Stimulated activated CD4-positive, alpha-beta T cell treated with anti-CD3 and anti-CD28 coated beads, Interleukin-1b, Interleukin-23, amount 100 ng/mL, for 24 hours (primary cell): ENCODE results near the gene TPCN1.

Experiments
- DNase-seq, 4 experiments: peaks; one replicate each; pipeline ENCODE4 v3.0.0-alpha.2; 2020; ENCODE audit warnings: low read depth in 4 of 4, low spot score in 1 of 4

TPCN1 gene

DNA sequence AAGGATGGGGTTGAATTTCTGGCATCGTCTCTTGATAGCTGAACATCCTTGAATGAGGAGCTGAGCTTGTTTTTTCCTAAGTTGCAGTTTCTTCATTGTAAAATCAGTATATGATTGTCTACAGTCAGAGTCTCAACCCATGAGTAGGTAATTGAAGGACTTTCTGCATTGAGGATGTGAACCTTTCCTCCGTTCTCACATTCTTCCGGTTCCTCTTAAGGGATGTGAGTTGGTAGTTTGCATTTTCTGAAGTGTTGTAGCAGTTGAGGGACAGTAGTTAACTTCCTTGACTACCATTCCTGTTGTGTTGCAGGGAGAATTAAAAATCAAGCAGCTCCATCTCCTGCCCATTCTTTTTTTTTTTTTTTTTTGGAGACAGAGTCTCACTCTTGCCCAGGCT lies 19.1 kb downstream of the TPCN1 start:
- no peak for DNase-seq

DNA sequence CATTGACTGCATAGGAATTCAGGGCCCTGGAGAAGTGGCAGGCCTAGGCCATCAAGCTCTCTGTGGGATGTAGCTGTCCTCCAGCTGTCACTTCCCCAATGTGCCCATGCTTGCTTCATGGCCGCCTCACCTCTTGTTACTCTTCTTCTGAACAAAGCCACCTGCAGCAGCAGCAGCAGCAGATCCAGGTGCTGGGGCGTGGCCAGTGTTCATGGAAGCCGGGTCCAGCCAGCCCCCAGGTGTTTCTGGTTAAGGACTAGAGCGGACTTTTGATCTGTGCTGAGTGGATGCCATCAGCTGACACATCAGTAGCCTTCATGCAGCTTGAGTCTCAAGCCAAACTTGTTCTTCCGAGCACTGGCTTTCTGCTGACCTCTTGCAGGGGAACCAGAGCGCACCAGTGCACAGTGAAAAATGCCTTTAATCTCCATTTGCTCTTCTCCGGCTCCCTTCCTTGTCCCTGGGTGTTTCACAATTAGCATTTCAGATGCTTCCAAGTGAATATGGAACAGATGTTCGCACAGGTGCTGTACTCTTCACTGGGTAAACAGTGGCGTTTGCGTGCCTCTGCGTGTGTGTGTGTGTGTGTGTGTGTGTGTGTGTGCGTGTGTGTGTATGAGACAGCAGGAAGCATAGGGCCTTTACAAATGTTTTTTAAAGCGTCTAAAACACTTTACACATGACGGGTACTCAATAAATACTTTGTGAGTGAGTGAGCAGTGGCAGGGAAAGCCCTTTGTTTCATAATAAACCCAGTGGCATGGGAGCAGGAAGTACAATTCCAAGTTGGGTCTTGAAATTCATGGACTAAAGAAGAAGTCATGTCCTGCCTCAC lies 20.1 kb downstream of the TPCN1 start:
- DNase-seq, result no peak

DNA sequence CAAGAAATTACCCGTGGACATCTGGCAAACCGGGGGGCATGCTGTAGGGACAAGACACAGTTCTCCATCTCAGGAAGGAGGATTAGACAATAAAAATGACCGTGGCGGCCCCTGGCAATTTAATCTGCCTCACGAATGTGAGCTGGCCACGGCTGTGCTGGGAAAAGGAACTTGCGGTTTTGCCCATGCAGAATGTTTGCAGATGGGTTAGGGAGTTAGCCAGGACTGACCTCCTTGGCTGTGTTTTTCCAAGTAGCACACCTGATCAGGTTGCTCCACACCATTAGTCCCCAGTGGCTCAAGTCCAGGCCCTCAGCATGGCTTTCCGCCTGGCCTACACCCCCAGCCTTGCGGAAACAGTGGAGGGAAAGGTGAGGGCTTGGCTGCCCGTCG lies 20.8 kb downstream of the TPCN1 start:
- DNase-seq, result no peak

DNA sequence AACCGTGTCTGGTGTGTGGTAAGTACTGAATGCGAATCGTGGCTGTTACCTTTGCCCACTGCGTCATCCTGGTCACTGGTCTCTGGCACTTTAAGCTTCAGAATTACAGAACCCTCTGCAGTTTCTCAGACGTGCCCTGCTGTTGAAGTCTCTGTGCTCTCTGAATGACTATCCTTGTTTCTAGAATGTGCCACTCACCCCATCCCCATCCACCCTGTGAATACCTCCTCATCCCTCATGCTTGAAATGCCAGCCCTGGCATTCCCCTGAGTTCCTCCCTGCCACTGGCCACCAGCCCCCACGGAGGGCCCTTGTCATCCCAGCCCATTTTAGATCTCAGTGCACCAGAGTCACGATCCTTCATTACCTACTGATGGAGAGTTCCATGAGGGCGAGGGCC lies 21.3 kb downstream of the TPCN1 start:
- no peak for DNase-seq

DNA sequence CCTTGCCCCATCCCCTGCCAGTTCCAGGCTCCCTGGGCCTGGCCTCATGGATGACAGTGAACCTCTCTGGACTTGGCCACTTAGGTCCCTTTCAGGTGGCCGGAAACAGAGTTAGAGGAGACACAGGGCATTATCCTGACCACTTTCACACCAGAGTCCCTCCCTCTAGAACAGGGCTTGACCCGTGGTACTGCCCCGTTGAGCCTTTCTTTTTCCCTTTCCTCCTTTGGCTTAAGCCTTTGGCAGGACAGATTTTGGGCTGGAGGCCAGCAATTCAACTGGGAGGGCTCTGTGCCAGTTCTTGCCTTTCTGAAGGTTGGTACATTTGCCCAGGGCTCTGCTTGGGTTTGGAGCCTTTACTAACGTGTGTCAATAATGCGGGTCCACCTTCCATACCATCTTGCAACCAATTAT lies 22.8 kb downstream of the TPCN1 start:
- DNase-seq, result no peak

DNA sequence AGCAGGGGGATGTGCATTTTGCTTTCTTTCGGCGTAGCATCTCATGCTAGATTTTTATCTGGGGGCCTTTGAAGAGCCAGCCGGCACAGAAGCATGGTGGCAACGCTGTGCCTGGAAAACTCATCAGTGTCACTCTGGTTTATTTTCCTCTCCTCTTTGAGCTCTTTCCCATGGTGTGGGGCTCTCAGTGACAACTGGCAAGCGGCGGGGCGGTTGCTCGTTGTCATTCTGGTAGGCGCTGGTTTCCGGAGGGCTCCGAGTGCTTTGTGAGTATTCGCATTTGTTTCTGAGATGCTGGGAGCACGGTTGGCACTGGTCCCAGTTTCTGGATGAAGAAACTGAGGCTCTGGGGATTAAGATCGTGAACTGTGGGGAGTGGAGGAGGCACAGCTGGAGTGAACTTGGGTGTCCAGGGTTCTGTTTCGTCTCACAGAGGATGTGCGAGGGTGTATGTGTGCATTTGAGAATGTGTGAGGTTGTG lies 23.3 kb downstream of the TPCN1 start:
- peak in 1 of 4 experiments; percentile 4 for DNase-seq

DNA sequence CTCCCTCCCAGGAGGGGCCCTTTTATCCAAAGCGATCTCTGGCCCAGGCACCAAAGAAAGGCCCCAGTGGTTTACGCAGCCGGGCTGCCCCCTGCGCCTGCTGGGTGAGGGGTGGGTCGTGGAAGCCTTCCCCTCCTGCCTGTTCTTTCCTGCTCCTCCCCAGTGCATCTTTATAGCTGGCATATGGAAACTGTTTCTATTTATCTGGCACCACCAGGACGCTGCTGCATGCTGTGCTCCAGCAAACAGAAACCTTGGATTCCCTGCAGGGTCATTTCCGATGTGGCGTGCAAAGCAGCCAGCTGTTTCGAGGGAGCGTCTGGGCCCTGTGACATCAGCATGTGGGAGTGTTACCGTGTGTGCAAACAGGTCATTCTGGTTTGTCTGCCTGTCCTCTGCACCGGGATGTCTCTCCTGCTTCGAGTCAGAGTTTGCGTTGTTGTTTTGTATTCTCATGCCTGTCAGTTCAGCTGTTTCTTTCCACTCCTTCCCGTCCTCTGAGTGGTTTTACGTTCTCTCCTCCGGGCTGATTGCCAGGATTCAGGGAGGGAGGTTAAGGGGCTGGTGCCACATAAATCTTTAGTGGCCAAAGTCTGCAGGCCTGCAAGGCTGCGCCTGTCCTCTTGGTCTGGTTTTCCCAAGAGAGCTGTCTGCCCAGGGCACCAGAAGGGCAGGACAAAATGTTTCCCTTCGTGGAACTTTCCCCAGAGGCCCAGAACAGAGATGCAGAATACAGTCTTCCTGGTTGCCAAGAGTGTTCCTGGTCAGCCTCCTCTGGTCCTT lies 24.6 kb downstream of the TPCN1 start:
- no peak for DNase-seq

DNA sequence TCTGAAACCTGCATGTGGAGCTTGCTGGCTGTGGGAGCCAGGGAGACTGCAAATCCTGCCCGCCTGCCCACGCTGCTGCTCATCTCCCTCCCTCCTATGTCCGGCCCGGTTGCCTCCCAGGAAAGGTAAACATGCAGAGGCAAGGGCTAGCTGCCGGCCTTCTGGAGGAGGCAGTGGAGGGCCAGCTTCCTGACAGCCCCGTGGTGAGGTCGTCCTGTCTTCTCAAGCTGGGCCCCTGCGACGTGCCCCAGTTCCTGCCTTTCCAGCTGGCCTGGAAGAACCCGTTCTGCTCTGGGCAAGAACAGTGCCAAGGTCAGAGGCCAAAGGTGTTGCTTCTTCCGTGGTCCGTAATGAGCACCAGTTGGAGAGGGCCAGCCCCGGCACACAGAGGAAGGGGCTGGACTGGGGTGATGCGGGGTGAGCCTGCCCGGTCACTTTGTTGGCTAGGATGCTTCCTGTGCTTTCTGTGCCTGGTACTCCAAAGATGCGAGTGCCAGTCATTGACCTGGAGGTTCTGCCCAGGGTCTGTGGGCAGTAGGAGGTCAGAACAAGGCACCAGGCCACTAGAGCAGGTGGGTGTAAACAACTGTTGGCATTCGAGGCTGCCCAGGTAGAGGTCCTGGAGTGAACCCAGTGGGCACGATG lies 25.3 kb downstream of the TPCN1 start:
- DNase-seq, result no peak

DNA sequence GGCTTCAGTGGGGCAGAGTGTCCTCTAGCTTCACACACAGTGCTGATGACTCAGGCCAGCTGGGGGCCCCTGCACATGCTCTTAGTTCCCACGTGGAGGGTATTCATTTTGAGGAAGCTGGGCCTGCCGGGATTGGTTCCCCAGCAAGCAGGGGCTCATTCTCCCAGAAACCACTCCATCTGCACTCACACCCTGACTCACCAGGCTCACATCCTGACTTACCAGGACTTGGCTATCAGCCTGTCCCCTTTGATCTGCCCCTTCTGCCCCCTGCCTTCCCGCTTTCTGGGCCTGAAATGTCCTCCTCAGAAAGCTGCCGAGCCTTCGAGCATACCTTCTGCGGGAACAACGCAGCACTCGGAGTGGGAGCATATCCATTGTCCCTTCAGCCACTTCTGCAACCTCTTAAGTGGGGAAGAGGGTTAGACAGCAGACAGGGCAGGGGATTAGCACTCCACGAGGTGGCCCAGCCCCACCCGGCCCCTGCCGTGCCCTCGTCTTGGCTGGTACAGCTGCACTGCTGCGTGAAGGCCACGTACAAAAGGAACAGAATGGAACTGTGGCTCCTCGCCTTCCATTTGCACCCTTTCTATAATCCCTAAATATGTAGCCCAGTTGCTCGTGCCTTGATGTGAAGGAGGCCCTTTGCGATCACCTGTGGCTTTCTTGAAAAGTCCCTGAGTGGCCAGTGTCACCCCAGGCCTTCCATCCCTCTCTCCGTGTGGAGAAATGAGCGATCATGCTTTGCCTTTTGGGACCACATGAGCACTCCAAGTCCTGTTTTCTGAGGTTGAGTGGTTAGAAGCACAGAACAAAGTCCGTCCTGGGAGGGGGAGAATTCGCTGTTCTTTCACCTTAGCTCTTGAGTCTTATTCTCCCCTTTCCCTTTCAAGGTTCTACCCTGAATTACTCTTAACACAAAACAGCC lies 26.1 kb downstream of the TPCN1 start:
- DNase-seq, result no peak

DNA sequence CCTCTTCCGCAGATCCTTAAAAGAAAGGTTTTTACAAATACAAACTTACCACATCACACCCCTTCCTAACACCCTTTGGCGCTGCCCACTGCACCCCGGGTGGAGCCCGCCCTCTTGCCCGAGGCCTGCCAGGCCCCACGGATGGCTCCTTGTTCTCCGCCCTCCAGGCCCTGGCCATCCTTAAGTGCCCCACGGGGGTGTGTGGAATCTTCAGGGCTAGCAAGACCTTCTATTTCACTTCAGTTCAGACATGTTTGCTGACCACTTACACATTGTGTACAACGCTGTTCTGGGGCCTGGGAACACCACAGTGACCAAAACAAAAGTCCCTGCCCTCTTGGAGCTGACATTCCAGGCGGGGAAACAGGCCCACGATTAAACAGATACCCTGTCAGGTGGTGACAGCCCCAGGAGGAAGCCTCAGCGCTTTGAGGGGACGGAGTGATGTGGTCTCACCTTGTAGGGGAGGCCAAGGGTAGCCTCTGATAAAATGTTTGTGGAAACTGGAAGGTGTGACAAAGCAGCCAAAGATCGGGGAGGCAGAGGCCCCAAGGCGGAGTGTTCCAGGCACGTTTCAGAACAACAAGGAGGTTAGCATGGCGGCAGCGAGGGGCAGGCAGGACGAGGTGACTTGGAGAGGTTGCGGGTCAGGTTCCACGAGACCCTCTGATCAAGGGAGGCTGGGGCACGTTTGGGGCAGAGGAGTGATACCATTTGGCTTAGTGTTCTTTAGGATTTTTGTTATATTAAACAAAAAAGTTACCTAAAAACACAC lies 27.0 kb downstream of the TPCN1 start:
- no peak for DNase-seq

DNA sequence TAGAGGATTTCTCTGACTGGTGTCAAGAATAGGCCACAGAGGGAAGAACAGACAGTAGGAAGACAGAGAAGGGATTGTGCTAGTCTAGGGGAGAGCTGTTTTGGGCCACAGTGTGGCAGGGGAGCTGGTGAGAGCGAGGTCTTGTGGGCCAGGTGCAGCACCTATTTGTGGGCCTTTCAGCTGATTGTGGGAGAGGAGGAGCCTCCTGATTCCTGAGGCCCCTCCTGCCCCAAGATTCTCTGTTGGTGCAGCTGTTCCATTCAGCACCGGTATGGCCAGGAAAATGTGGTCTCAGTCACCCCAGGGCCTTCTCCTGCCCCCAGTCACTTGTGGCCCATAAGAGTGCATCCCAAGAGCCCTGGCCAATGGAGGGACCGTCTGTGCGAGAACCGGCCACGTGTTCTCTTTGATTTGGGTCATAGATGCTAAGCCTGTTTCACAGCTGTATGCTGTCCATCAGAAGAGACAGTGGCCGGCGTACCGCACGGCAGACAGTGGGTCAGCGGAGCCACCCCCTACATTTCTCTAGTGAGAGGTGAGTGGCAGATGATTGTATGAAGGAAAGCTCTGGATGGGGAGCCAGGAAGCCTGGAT lies 27.7 kb downstream of the TPCN1 start:
- no peak for DNase-seq

DNA sequence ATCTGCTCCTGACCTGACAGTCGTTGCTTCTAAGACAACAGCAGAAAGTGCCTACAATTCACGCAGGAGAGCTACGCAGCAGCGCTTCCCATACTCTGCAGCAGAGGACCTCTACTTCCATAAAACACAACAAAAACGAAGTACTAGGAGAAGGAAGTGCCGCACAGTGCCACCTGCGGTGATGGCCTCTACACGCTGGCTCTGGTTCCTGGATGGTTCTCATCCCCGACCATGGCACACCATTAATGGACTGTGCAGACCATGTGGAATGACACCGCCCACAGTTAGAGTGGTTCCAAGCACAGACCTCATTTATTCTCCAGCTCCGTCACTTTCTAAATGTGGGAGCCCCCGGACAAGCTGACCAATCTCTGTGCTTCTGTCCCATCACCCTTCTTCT lies 28.3 kb downstream of the TPCN1 start:
- no peak for DNase-seq

DNA sequence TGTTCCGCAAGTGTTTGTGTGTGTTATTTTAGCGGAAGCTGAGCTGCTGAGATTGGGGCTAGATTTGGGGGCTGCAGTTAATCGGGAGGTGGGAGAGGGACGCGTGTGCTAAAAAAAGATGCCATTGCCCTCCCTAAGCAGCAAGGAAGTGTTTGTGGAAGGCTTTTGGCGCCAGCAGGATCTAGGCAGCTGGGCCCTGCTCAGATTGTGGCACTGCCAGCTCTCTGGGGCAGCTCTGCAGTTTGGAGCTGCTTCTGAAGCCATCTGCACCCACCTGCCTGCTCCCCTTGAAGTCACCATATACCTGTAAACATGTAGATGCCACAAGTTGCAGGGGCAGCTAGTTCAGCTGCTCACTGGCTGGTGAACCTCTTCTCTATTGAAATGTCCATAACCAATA lies 28.8 kb downstream of the TPCN1 start:
- DNase-seq, result no peak

DNA sequence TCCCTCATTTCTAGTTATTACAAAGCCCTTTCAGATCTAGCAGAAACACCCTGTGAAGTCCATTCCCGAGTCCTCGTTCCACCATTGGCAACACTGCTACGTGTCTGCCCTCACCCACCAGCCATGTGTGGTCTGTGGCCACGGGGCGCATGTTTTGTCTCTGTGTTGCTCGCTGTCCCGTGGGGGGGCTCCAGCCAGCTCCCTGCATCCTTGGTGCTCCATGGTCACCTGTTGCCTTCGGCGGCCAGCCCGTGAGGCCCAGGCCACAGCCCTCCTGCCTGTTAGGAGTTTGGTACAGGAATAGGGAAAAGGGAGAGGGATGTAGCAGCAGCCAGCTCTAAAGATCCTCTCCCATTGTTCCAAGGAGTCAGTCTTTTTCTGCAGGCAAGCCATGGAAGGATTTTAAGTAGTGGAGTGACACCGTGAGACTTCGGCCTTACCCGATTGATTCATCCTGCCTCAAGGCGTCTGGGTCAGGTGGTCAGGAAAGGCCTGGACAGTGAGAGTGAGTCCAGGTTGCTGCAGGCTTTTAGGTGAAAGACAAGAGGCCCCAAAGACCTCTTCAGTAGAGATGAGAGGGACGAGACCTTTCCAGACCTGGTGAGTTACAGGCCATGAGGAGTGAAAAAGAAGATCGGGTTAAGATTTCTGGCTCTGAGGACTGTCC lies 30.3 kb downstream of the TPCN1 start:
- DNase-seq, result no peak

DNA sequence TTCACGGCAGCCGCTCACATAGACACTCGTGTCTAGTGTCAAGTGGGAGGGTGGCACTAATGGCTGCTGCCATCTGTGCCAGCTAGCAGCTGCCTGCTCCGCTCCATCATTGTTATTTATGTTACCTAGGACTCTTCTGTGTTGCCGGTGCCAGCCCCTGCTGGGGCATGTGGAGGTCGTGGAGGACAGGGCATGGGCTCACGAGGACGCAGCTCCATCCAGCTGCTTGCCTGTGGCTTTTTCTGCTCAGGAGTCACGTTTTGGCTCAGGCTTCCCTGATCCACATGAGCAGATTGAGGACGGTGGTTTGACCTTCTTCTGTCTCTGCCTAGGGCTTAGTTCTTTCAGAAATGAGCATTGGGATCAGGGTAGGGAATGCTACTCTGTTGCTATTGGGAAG lies 31.2 kb downstream of the TPCN1 start:
- DNase-seq, result no peak

DNA sequence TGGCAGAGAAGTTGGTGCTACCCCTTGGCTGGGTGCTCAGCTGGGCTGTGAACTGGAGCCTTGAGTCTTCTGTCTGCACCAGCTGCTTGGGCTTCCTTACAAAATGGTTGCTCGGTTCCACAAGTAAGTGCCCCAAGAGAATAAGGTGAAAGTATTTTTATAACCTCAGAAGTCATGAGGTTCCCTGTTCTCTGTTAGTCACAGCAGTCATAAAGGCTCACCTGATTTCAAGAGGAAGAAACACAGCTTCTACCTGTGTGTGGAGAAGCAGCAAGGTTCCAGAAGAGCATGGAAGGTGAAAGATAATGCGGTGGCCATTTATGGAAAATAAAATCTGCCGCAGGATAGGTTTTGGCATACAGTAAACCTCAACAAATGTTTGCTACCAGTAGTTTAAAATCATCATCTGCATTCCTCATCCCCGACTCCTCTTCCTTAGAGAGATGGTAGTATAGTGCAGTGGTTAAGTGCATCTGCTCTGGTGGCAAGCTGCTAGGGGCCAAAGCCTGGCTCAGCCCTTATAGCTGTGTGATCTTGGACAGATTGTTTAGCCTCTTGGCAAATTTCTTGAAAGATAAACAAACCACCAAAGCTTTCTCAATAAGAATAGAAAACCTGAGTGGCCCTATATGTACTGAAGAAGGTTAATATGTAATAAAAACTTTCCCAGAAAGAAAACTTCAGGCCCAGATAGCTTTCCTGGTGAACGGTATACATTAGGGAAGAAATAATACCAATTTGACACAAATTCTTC lies 32.4 kb downstream of the TPCN1 start:
- DNase-seq, result no peak

DNA sequence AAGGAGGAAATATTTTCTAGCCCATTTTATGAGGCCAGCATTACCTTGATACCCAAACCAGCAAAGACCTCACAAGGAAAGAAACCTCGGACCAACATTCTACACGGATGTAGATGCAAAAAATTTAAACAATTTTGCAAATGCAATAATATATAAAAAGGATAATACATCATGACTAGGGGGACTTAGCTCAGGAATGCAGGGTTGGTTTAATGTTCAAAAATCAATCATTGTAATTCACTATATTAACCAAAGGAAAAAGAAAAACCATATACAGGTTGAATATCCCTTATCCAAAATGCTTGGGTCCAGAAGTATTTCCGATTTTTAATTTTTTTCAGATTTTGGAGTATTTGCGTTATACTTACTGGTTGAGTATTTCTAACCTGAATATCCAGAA lies 33.0 kb downstream of the TPCN1 start:
- no peak for DNase-seq

DNA sequence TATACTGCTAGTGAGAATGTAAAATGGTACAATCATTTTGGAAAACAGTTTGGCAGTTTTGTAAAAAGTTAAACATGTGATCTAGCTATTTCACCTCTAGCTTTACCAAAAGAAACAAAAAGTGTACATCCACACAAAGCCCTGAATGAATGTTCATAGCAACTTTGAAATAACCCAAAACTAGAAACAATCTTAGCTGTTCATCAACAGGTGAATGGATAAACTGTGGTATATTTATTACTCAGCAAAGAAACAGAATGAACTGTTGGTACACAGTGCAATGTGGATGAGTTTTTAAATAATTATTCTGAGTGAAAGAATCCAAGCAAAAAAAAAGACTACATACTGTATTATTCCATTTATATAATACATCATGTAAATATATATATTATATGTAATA lies 36.3 kb downstream of the TPCN1 start:
- DNase-seq, result no peak
